ENCODE measurements around the gene PIGC.

DNA sequence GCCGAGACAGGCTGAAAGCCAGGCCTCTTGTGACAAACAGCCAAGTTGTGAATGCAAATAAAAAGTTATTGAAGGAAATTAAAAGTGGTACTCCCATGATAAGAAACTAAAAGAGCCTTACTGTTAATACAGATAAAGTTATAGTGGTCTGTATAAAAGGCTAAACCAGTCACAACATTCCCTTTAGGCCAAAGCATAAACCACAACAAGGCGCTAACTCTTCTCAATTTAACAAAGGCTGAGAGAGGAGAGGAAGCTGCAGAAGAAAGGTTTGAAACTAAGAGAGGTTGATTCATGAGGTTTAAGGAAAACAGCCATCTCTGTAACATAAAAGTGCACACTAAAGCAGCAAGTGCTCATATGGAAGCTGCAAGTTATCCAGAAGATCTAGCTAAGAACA lies 12.7 kb downstream of the PIGC start:
- TF ChIP-seq, protein P1, sequence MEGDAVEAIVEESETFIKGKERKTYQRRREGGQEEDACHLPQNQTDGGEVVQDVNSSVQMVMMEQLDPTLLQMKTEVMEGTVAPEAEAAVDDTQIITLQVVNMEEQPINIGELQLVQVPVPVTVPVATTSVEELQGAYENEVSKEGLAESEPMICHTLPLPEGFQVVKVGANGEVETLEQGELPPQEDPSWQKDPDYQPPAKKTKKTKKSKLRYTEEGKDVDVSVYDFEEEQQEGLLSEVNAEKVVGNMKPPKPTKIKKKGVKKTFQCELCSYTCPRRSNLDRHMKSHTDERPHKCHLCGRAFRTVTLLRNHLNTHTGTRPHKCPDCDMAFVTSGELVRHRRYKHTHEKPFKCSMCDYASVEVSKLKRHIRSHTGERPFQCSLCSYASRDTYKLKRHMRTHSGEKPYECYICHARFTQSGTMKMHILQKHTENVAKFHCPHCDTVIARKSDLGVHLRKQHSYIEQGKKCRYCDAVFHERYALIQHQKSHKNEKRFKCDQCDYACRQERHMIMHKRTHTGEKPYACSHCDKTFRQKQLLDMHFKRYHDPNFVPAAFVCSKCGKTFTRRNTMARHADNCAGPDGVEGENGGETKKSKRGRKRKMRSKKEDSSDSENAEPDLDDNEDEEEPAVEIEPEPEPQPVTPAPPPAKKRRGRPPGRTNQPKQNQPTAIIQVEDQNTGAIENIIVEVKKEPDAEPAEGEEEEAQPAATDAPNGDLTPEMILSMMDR (tag by site-specific recombination; IDR thresholded peaks at IDR 0.05) = no peak
- no peak for TF ChIP-seq ZNF302 (tag by site-specific recombination; IDR thresholded peaks at IDR 0.05; ENCODE audit: low read depth)
- no peak for TF ChIP-seq ZNF664 (tag by site-specific recombination; IDR thresholded peaks at IDR 0.05)
- no peak for TF ChIP-seq ZNF274 (IDR thresholded peaks at IDR 0.05; ENCODE audit: low read length)
- no peak for TF ChIP-seq ZNF274 (tag by site-specific recombination; IDR thresholded peaks at IDR 0.05; ENCODE audit: borderline replicate concordance)
